K562 (cell line): Measurements from ENCODE around the gene ITPR1. TPM values are rescaled to one million over a fixed set of nuclear protein-coding genes. Genes with fewer than 3 reads are reported as not detected.

Experiments used
- ATAC-seq: fragments of 200-7000 bp; cut with Tn5 transposase; 3 replicates; pipeline ENCODE4 v1.9.1; 2020; ENCODE audit warnings: moderate library complexity
- BruUV-seq: library from RNA; stranded (reverse); fragments of 400-500 nt; replicated peaks from 2 replicates; lab custom pipeline; 2021; lab: Mats Ljungman, UMichigan
- CTCF ChIA-PET: fragments of 300-600 bp; formaldehyde crosslinking; extraction: SDS; loops from one replicate; lab custom pipeline; 2021; ENCODE audit warnings: low intra/inter-chr PET ratio; lab: Yijun Ruan, JAX
- POLR2A ChIA-PET: fragments of 300-600, 350-650 bp; sonication (Branson Sonifier 250); formaldehyde crosslinking; extraction: SDS; loops from one replicate; lab custom pipeline; 2021; ENCODE audit warnings: antibody characterized with exemption, inconsistent platforms; lab: Yijun Ruan, JAX
- DNase-seq, 4 experiments: peaks; one replicate each; pipeline versions ENCODE4 v3.0.0 to v3.0.0-alpha.2; 2011 to 2018; ENCODE audit warnings: low spot score in 3 of 4, mixed read lengths in 3 of 4; ENCODE audit errors: extremely low read depth in 1 of 4
- FAIRE-seq: peaks from 2 replicates; lab custom pipeline; 2011; peaks lifted over from hg19 to GRCh38; lab: Jason Lieb, UNC
- H2AFZ ChIP-seq: 2 replicates; pipeline ENCODE4 v1.6.0; 2011; ENCODE audit warnings: low read depth, low read length, control low read depth, inconsistent platforms
- H3K27ac ChIP-seq: fragments of 200-600 bp; 3 replicates; pipeline ENCODE4 v1.8.0; 2011; ENCODE audit warnings: low read depth, mild to moderate bottlenecking, control low read depth, inconsistent platforms, low read length, moderate library complexity, mixed read lengths; ENCODE audit errors: extremely low read depth
- H3K27me3 ChIP-seq, 2 experiments: fragments of 300-600 bp in 1 of 2; 2 replicates in 1 of 2; 3 replicates in 1 of 2; pipeline versions ENCODE4 v1.6.0 to v1.8.0; 2011; ENCODE audit warnings: inconsistent platforms in 2 of 2, low read length in 2 of 2, mild to moderate bottlenecking in 1 of 2, mixed read lengths in 1 of 2, moderate library complexity in 1 of 2; ENCODE audit not compliant: control insufficient read depth in 2 of 2, insufficient read depth in 2 of 2
- H3K36me3 ChIP-seq: fragments of 300-600 bp; 3 replicates; pipeline ENCODE4 v1.8.0; 2011; ENCODE audit warnings: mild to moderate bottlenecking, low read length, inconsistent platforms; ENCODE audit not compliant: control insufficient read depth, insufficient read depth
- H3K4me1 ChIP-seq, 2 experiments: fragments of 200-600 bp in 1 of 2; replicated peaks in 1 of 2; 2 replicates in 1 of 2; 3 replicates in 1 of 2; pipeline versions ENCODE4 v1.5.1 to v1.8.0; 2011; ENCODE audit warnings: inconsistent platforms in 2 of 2, low read length in 2 of 2, mild to moderate bottlenecking in 1 of 2, mixed read lengths in 1 of 2, moderate library complexity in 1 of 2; ENCODE audit not compliant: control insufficient read depth in 2 of 2, insufficient read depth in 2 of 2
- H3K4me2 ChIP-seq: 2 replicates; pipeline ENCODE4 v1.6.1; 2011; ENCODE audit warnings: low read length, control low read depth, inconsistent platforms, mixed read lengths; ENCODE audit not compliant: insufficient read depth
- H3K4me3 ChIP-seq: fragments of 200-600 bp; sonication (generic), shearing (Covaris generic); 2 replicates; pipeline ENCODE4 v1.5.1; 2016; ENCODE audit warnings: control low read depth, inconsistent platforms
- H3K79me2 ChIP-seq: fragments of 200-600 bp; 3 replicates; pipeline ENCODE4 v1.8.0; 2011; ENCODE audit warnings: low read length, inconsistent platforms; ENCODE audit not compliant: control insufficient read depth, insufficient read depth
- H3K9ac ChIP-seq, 2 experiments: 2 replicates each; pipeline versions ENCODE4 v1.6.0 to v1.6.1; 2011; ENCODE audit warnings: low read depth in 2 of 2, low read length in 2 of 2, control low read depth in 1 of 2, inconsistent platforms in 1 of 2, mild to moderate bottlenecking in 1 of 2, mixed read lengths in 1 of 2; ENCODE audit not compliant: insufficient read depth in 1 of 2
- H3K9me1 ChIP-seq: one replicate; pipeline ENCODE4 v1.6.0; 2011; ENCODE audit warnings: inconsistent platforms, mild to moderate bottlenecking, low read length, moderate library complexity; ENCODE audit not compliant: control insufficient read depth, insufficient read depth
- H3K9me3 ChIP-seq: replicated peaks from 2 replicates; pipeline ENCODE4 v1.5.1; 2011; ENCODE audit warnings: low read depth, low read length, inconsistent platforms; ENCODE audit not compliant: control insufficient read depth, insufficient read depth
- H4K20me1 ChIP-seq: replicated peaks from 2 replicates; pipeline ENCODE4 v1.6.1; 2011; ENCODE audit warnings: low read length, inconsistent platforms, mixed read lengths; ENCODE audit not compliant: control insufficient read depth, insufficient read depth
- AFF1 ChIP-seq, 2 experiments: fragments of 450-650 bp; IDR thresholded peaks; 2 replicates each; pipeline ENCODE4 v1.6.1; 2018; ENCODE audit warnings: mild to moderate bottlenecking in 2 of 2, low read depth in 1 of 2; ENCODE audit not compliant: partially characterized antibody in 2 of 2
- ARHGAP35 ChIP-seq: fragments of 450-650 bp; IDR thresholded peaks from 2 replicates; pipeline ENCODE4 v1.6.1; 2018; ENCODE audit not compliant: partially characterized antibody
- ARID3A ChIP-seq: IDR thresholded peaks from 2 replicates; pipeline ENCODE4 v1.6.1; 2012; ENCODE audit warnings: low read depth, low read length, improper control_type of control experiment, borderline replicate concordance
- CBFA2T2 ChIP-seq: fragments of 450-650 bp; conservative IDR thresholded peaks from 2 replicates; pipeline ENCODE4 v1.6.1; 2017; ENCODE audit warnings: mild to moderate bottlenecking
- CBX8 ChIP-seq: fragments of 200-600 bp; sonication (generic); IDR thresholded peaks from 2 replicates; pipeline ENCODE4 v1.6.1; 2012; ENCODE audit warnings: borderline replicate concordance, mixed run types, low read depth, mild to moderate bottlenecking, moderate library complexity, mixed read lengths, low read length, control low read depth, inconsistent platforms; ENCODE audit not compliant: poor library complexity, severe bottlenecking; ENCODE audit errors: extremely low read depth
- HDAC2 ChIP-seq: fragments of 450-650 bp; IDR thresholded peaks from 2 replicates; pipeline ENCODE4 v1.6.1; 2016; ENCODE audit warnings: mild to moderate bottlenecking
- MEIS2 ChIP-seq: fragments of 450-650 bp; IDR thresholded peaks from 2 replicates; pipeline ENCODE4 v1.6.1; 2014; ENCODE audit warnings: mild to moderate bottlenecking; ENCODE audit not compliant: partially characterized antibody
- NCOR1 ChIP-seq: fragments of 450-650 bp; IDR thresholded peaks from 2 replicates; pipeline ENCODE4 v1.6.1; 2016; ENCODE audit warnings: mild to moderate bottlenecking, moderate library complexity
- RBBP5 ChIP-seq: fragments of 200-600 bp; sonication (generic); IDR thresholded peaks from 2 replicates; pipeline ENCODE4 v1.6.1; 2012; ENCODE audit warnings: borderline replicate concordance, mild to moderate bottlenecking, low read length, control low read depth, inconsistent platforms; ENCODE audit not compliant: insufficient read depth, poor library complexity, severe bottlenecking
- ZFX ChIP-seq: sonication (generic); formaldehyde crosslinking; IDR thresholded peaks from 2 replicates; pipeline ENCODE4 v1.8.0; 2022; ENCODE audit warnings: mild to moderate bottlenecking, missing genetic modification reagents, moderate library complexity
- WGBS: fragments of 100-300 bp; shearing (Covaris generic); methylation state at CpG from one replicate; pipeline ENCODE4 v1.1.6; 2016; ENCODE audit warnings: low coverage, mixed read lengths; ENCODE audit not compliant: insufficient coverage; ENCODE audit errors: missing lambda C conversion rate; 5-methylcytosine and 5-hydroxymethylcytosine counted together
- in situ Hi-C: fragments of 300-500 bp; cut with MboI; formaldehyde crosslinking; loops from 4 replicates; pipeline ENCODE4 v1.15.0; 2018; ENCODE audit warnings: inconsistent platforms, mixed read lengths
- intact Hi-C: fragments of 100-400 bp; cut with micrococcal nuclease; formaldehyde crosslinking; loops from 2 replicates; pipeline ENCODE4 v1.14.2; 2022
- polyA plus RNA-seq, 8 experiments: library from polyadenylated mRNA; depleted of rRNA in 4 of 8; stranded (reverse) in 5 of 8; unstranded in 3 of 8; fragments of >200 nt; fragmentation: Nextera tagmentation in 2 of 8; fragmentation: Illumina TruSeq in 1 of 8; extraction: Ambion mirVana in 2 of 8; extraction: Trizol in 1 of 8; gene quantifications; 2 replicates each; pipeline versions ENCODE4 v1.2.1 to v1.2.3, GENCODE V29; 2011 to 2014; ENCODE audit warnings: inconsistent platforms in 1 of 8, missing spikeins in 1 of 8
- total RNA-seq, 7 experiments: library from RNA; depleted of rRNA in 6 of 7; stranded (reverse); fragments of >200 nt in 6 of 7; fragmentation: Illumina TruSeq in 2 of 7; extraction: Trizol in 2 of 7; gene quantifications; 2 replicates each; pipeline versions ENCODE4 v1.2.1 to v1.2.3, GENCODE V29; 2011 to 2021; ENCODE audit warnings: low replicate concordance in 1 of 7
- TF ChIP-seq, protein P1 (sequence below): sonication (generic); formaldehyde crosslinking; IDR thresholded peaks from 2 replicates; pipeline ENCODE4 v1.8.0; 2022; ENCODE audit warnings: mild to moderate bottlenecking, low read depth, missing genetic modification reagents

The ITPR1 gene
- total and polyA plus RNA-seq, 9 of the 15 experiments (the other 6 are each of a cell fraction or from before 2014, with no cell fraction given), result 22.4 to 40.0 (median 27.4) TPM

GRCh38 chr3:4461468-4462090 is 31.6 kb upstream of the ITPR1 start (continued):
- TF ChIP-seq AFF1 (IDR thresholded peaks at IDR 0.05; ENCODE audit: low read depth in 1 of 2, partially characterized antibody in 2 of 2), result no peak
- TF ChIP-seq RBBP5, result no peak
- no peak for TF ChIP-seq CBFA2T2

DNA sequence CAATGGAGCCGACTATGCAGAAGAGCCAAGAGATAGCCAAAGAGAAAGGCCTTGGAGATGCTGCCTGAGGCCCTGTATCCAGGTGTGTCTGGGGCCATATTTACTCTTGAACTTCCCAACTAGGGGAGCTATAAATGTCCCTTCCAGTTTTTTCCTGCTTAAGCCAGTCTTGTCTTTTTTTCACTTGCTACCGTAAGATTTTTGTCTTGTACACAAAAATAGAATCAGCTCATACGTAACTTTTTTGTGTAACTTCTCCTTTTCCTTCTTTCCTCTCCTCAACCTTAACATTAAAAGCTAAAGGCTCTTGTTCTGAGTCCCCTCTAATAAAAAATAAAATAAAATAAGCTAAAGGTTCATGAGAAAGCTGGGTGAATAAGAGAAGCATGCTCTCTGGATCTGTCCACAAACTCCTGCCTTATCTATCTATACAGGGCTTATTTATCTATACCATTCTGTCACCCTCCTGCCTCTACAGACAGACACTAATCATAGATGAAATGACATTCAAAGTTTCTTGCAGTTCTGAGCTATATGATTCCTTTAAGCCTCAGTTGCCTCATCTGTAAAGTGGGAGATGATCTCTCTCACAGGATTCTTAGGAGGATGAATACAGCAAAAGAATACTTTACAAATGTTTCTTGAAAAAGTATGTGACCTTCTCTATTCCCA is 30.6 kb upstream of the ITPR1 start:
- DNase-seq (peak in 2 of 4 experiments; percentile 47 to 48), FAIRE-seq (no peak), ATAC-seq (peak; percentile 8; the same call in 1 of the 3 replicates)
- Histone ChIP-seq H3K4me2 (peak overlapping the region; percentile 32; the same call in 1 of the 2 replicates), H3K36me3 (no peaks in the 10 kb centered on the region), H3K27me3 (no peaks in the 10 kb centered on the region), H3K4me3 (no peak overlapping the region), H2AFZ (no peak overlapping the region), H4K20me1 (no peaks in the 10 kb centered on the region), H3K9ac (no peak overlapping the region), H3K9me3 (no peaks in the 10 kb centered on the region), H3K4me1 (peaks cover 14 to 17% of the 10 kb centered on the region in 2 experiments; a peak in 4 of 5 replicates), H3K9me1 (no peaks in the 10 kb centered on the region), H3K27ac (no peak overlapping the region), H3K79me2 (peaks cover 2% of the 10 kb centered on the region; the same call in 1 of the 3 replicates)
- BruUV-seq, result no TSS peak
- in situ Hi-C loops, result no loop called here
- 8% methylated on average over 3 of the region's 3 CpGs for WGBS
- intact Hi-C loops, result loop anchor here (10.0 kb wide), 1 partner anchor 108 kb away; no protein-coding TSS in a partner anchor
- ChIA-PET POLR2A (interaction anchor here (0.6 to 1.5 kb wide), 8 partner anchors 8 to 525 kb away, joined by 3 to 4 read pairs (median 3); no protein-coding TSS in a partner anchor), CTCF (no interaction called here)
- TF ChIP-seq, protein P1, sequence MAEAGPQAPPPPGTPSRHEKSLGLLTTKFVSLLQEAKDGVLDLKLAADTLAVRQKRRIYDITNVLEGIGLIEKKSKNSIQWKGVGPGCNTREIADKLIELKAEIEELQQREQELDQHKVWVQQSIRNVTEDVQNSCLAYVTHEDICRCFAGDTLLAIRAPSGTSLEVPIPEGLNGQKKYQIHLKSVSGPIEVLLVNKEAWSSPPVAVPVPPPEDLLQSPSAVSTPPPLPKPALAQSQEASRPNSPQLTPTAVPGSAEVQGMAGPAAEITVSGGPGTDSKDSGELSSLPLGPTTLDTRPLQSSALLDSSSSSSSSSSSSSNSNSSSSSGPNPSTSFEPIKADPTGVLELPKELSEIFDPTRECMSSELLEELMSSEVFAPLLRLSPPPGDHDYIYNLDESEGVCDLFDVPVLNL, result no peak
- 0 out of 2 replicates have a peak, but pooled peaks have one; percentile 2 for TF ChIP-seq ZFX (CRISPR knock-in tag)
- TF ChIP-seq MEIS2, result peak; percentile 81
- TF ChIP-seq CBX8, result no peak
- peak; percentile 70 for TF ChIP-seq CBFA2T2
- TF ChIP-seq NCOR1, result peak; percentile 72
- peak; percentile 49; the same call in 1 of the 2 replicates for TF ChIP-seq ARID3A
- no peak for TF ChIP-seq ARHGAP35
- 0 out of 2 replicates have a peak, but pooled peaks have one; percentile 41 for TF ChIP-seq HDAC2
